Neural cell (in vitro differentiated cells): ENCODE data around the gene WNK3.

Experiments used
- EP300 ChIP-seq: fragments of 450-650 bp; conservative IDR thresholded peaks from 2 replicates; pipeline ENCODE4 v1.6.1; 2014; ENCODE audit warnings: antibody characterized with exemption, mild to moderate bottlenecking, moderate library complexity; ENCODE audit not compliant: poor library complexity, severe bottlenecking
- EZH2 ChIP-seq: fragments of 200-600, 300-800 bp; shearing (Covaris generic), sonication (generic); IDR thresholded peaks from 2 replicates; pipeline ENCODE4 v1.6.1; 2014; ENCODE audit warnings: antibody characterized with exemption, low read length, borderline replicate concordance, mild to moderate bottlenecking; ENCODE audit not compliant: insufficient read depth, poor library complexity, severe bottlenecking
- MXI1 ChIP-seq: fragments of 450-650 bp; conservative IDR thresholded peaks from 2 replicates; pipeline ENCODE4 v1.6.1; 2014; ENCODE audit warnings: antibody characterized with exemption, mild to moderate bottlenecking; ENCODE audit not compliant: poor library complexity, severe bottlenecking
- POLR2AphosphoS5 ChIP-seq: IDR thresholded peaks from 2 replicates; pipeline ENCODE4 v1.6.1; 2012
- SMC3 ChIP-seq: fragments of 450-650 bp; conservative IDR thresholded peaks from 2 replicates; pipeline ENCODE4 v1.6.1; 2014; ENCODE audit warnings: antibody characterized with exemption, mild to moderate bottlenecking, moderate library complexity; ENCODE audit not compliant: poor library complexity
- TF ChIP-seq, protein P1 (sequence below): fragments of 450-650 bp; IDR thresholded peaks from 2 replicates; pipeline ENCODE4 v1.5.1; 2014; ENCODE audit warnings: antibody characterized with exemption, mild to moderate bottlenecking, moderate library complexity; ENCODE audit not compliant: poor library complexity, severe bottlenecking
- TF ChIP-seq, protein P2 (sequence below): IDR thresholded peaks from 2 replicates; pipeline ENCODE4 v1.6.1; 2012; ENCODE audit warnings: borderline replicate concordance

- TF ChIP-seq, protein P1, sequence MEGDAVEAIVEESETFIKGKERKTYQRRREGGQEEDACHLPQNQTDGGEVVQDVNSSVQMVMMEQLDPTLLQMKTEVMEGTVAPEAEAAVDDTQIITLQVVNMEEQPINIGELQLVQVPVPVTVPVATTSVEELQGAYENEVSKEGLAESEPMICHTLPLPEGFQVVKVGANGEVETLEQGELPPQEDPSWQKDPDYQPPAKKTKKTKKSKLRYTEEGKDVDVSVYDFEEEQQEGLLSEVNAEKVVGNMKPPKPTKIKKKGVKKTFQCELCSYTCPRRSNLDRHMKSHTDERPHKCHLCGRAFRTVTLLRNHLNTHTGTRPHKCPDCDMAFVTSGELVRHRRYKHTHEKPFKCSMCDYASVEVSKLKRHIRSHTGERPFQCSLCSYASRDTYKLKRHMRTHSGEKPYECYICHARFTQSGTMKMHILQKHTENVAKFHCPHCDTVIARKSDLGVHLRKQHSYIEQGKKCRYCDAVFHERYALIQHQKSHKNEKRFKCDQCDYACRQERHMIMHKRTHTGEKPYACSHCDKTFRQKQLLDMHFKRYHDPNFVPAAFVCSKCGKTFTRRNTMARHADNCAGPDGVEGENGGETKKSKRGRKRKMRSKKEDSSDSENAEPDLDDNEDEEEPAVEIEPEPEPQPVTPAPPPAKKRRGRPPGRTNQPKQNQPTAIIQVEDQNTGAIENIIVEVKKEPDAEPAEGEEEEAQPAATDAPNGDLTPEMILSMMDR: no peak
- TF ChIP-seq EP300 (no peak), POLR2AphosphoS5 (no peak), MXI1 (no peak), EZH2 (no peak), SMC3 (no peak)
- TF ChIP-seq, protein P2, sequence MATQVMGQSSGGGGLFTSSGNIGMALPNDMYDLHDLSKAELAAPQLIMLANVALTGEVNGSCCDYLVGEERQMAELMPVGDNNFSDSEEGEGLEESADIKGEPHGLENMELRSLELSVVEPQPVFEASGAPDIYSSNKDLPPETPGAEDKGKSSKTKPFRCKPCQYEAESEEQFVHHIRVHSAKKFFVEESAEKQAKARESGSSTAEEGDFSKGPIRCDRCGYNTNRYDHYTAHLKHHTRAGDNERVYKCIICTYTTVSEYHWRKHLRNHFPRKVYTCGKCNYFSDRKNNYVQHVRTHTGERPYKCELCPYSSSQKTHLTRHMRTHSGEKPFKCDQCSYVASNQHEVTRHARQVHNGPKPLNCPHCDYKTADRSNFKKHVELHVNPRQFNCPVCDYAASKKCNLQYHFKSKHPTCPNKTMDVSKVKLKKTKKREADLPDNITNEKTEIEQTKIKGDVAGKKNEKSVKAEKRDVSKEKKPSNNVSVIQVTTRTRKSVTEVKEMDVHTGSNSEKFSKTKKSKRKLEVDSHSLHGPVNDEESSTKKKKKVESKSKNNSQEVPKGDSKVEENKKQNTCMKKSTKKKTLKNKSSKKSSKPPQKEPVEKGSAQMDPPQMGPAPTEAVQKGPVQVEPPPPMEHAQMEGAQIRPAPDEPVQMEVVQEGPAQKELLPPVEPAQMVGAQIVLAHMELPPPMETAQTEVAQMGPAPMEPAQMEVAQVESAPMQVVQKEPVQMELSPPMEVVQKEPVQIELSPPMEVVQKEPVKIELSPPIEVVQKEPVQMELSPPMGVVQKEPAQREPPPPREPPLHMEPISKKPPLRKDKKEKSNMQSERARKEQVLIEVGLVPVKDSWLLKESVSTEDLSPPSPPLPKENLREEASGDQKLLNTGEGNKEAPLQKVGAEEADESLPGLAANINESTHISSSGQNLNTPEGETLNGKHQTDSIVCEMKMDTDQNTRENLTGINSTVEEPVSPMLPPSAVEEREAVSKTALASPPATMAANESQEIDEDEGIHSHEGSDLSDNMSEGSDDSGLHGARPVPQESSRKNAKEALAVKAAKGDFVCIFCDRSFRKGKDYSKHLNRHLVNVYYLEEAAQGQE: no peak
Observed at GRCh38 chrX:54280466-54280865, 77.4 kb downstream of the WNK3 start.
